NCI-H2081 (cell line): ENCODE measurements around the gene ARFGAP3.
A peak's percentile ranks its signal among the peaks of the same experiment; 100 is the strongest.

ENCODE experiments used
- DNase-seq, 2 experiments: peaks; one replicate each; lab custom pipeline; 2025; lab: John Stamatoyannopoulos, UW

The ARFGAP3 gene

GRCh38 chr22:42856865-42857704 lies at the start of gene ARFGAP3:
Gene ARFGAP3 (minus strand): TSS chr22:42857273. CDS start chr22:42857182, 91 bp downstream.
- DNase-seq = peak; percentile 86

GRCh38 chr22:42905702-42906183 lies 48.7 kb upstream of the ARFGAP3 start:
- peak; percentile 70 to 92 for DNase-seq

- peak; percentile 1 to 25 for DNase-seq
Measured at GRCh38 chr22:42905217-42905616, 48.1 kb upstream of the ARFGAP3 start.

GRCh38 chr22:42904050-42904449 lies 47.0 kb upstream of the ARFGAP3 start:
- DNase-seq = no peak

GRCh38 chr22:42902875-42903510 lies 45.9 kb upstream of the ARFGAP3 start:
- no peak for DNase-seq

GRCh38 chr22:42901790-42902508 lies 44.9 kb upstream of the ARFGAP3 start:
- DNase-seq = no peak

GRCh38 chr22:42897960-42898359 lies 40.9 kb upstream of the ARFGAP3 start:
- DNase-seq = no peak

- no peak for DNase-seq
Measured at GRCh38 chr22:42895541-42895981, 38.5 kb upstream of the ARFGAP3 start.

- DNase-seq = no peak
Measured at GRCh38 chr22:42895087-42895486, 38.0 kb upstream of the ARFGAP3 start.

GRCh38 chr22:42893371-42894150 lies 36.5 kb upstream of the ARFGAP3 start:
- no peak for DNase-seq

- peak in 1 of 2 experiments; percentile 72 for DNase-seq
Measured at GRCh38 chr22:42892571-42893316, 35.7 kb upstream of the ARFGAP3 start.

GRCh38 chr22:42892156-42892555 lies 35.1 kb upstream of the ARFGAP3 start:
- DNase-seq = no peak

- no peak for DNase-seq
Measured at GRCh38 chr22:42891696-42892095, 34.6 kb upstream of the ARFGAP3 start.

GRCh38 chr22:42891008-42891407 lies 33.9 kb upstream of the ARFGAP3 start:
- DNase-seq = no peak

GRCh38 chr22:42889304-42889703 lies 32.2 kb upstream of the ARFGAP3 start:
- no peak for DNase-seq

GRCh38 chr22:42887523-42888507 lies 30.7 kb upstream of the ARFGAP3 start:
- no peak for DNase-seq

GRCh38 chr22:42887120-42887519 lies 30.0 kb upstream of the ARFGAP3 start:
- DNase-seq = no peak

- DNase-seq = no peak
Measured at GRCh38 chr22:42885446-42885845, 28.4 kb upstream of the ARFGAP3 start.

- DNase-seq = no peak
Measured at GRCh38 chr22:42884616-42885375, 27.7 kb upstream of the ARFGAP3 start.
